GM19023 (cell line): ENCODE measurements around the gene FLNB.
A peak's percentile ranks its signal among the peaks of the same experiment; 100 is the strongest.

ENCODE experiments used
- ATAC-seq: cut with Tn5 transposase; IDR thresholded peaks from one replicate; pipeline ENCODE4 v1.9.1; 2021; ENCODE audit warnings: mild to moderate bottlenecking, moderate library complexity; ENCODE audit not compliant: unreplicated experiment

Gene FLNB

GRCh38 chr3:58008141-58009025 lies at the start of gene FLNB:
FLNB (plus strand) TSS chr3:58008422; CDS start chr3:58008565, 143 bp downstream.
- peak; percentile 63 for ATAC-seq

GRCh38 chr3:57958642-57959422 lies 49.4 kb upstream of the FLNB start:
- no peak for ATAC-seq

DNA sequence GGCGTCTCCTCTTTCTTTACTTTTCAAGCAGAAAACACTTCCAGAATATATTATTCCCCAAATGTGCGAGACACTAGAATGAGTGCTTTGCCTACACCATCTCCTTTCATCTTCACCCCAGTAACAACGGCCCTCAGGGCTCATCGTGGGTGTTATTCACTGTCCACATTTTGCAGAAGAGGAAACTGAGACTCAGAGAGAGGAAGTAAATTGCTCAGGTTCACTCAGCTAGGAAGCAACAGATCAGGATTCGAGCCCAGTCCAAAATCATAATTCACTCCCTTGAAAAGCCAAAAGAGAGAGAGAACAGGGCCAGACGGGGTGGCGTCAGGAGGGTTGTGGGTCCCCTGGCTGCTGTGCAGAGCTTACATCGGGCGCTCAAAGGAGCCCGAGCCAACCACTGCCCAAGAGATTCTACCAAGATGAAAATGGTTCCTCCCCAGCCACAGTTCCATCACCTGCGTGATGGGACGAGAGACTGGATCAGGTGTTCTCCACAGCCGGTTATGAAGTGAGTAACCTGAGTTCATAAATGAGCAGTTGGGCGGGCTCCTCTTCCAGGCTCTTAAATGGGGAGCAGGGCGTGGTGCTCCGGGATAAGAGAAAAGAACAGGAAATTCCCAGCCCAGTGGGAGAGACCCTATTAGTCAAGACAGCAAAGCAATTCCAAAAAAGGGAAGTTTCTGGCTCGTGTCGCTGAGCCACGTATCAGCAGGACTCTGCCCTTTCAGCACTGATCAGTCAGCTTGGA lies 48.6 kb upstream of the FLNB start:
- ATAC-seq: no peak

GRCh38 chr3:57960174-57960505 lies 48.1 kb upstream of the FLNB start:
- ATAC-seq: no peak

DNA sequence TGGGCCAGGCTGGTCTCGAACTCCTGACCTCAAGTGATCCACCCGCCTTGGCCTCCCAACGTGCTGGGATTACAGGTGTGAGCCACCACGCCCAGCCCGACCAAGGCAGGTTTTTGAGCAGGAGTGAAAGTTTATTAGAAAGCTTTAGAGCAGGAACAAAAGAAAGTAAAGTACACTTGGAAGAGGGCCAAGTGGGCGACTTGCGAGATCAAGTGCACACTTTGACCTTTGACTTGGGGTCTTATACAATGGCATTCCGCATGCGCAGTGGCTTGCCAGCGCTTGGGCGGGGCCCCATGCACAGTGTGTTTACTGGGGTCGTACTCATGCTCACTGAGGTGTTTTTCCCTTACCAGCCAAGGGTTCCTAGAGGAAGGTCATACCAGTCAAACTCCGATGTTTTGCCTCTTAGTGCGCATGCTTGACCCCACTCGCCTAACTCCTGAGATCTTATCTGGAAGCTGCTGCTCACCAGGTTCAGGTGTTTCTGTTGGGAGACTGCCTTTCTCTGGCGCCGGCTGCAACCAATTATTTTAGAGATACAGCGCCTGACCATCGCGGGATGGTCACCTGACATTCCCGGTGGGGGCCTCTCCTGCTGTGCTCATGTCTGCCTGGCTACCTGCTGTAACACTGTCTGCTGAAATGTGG lies 46.9 kb upstream of the FLNB start:
- ATAC-seq: no peak

DNA sequence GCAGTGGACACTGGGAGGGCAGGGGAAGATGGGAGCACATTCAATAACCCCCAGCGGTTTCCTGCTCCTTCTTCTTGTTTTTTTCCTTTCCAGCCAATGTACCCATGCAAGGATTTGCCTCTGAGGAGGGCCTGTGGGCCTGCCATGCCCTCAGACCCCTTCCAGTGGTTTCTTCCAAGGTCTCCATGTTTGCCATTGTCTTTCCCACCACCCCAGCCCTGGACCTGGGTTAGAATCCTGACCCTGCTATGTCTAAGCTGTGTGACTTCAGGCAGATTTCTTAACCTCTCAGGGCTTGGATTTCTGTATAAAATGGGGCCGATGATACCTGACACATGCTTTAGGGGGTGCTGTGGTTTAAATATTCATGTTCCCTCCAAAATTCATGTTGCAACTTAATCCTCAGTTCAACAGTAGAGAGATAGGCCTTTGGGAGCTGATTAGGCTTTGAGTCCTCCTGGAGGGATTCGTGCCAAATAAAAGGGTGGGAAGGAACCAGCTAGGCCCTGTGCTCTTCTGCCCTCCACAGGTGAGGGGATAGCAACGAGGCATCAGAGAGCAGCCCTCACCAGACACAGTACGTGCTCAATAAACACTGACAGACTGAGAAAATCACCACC lies 46.3 kb upstream of the FLNB start:
- ATAC-seq: no peak

- no peak for ATAC-seq
Measured at GRCh38 chr3:57962448-57962834, 45.8 kb upstream of the FLNB start.

- no peak for ATAC-seq
Measured at GRCh38 chr3:57963811-57964346, 44.3 kb upstream of the FLNB start.

DNA sequence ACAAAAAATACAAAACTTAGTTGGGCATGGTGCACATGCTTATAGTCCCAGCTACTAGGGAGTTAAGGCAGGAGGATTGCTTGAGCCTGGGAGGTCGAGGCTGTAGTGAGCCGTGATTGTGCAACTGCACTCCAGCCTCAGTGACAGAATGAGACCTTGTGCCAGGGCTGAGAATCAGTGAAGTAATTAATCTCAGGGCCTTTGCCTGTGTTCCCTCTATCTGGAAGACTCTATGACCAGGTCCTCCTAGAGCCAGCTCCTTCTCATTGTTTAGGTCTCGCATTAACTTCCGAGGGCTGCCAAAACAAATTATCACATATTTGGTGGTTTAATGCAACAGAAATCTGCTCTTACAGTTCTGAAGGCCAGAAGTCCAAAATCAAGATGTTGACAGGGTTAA lies 41.4 kb upstream of the FLNB start:
- ATAC-seq: no peak

DNA sequence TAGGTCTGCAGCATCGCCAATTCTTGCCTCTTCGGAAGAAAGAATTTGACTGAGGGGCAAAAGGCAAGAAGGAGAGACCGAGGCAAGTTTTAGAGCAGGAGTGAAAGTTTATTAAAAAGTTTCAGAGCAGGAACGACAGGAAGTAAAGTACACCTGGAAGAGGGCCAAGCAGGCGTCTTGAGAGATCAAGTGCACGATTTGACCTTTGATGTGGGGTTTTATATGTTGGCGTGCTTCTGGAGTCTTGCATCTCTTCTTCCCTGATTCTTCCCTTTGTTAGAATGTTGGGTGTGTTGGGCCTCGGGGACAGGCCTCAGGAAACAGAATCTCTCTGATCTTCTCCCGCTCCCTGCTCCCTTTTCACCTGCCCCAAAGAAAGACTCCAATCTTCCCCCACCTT lies 40.6 kb upstream of the FLNB start:
- ATAC-seq: no peak

GRCh38 chr3:57968501-57968900 lies 39.7 kb upstream of the FLNB start:
- no peak for ATAC-seq

GRCh38 chr3:57971975-57972374 lies 36.2 kb upstream of the FLNB start:
- no peak for ATAC-seq

- ATAC-seq: no peak
Measured at GRCh38 chr3:57972531-57973111, 35.6 kb upstream of the FLNB start.

DNA sequence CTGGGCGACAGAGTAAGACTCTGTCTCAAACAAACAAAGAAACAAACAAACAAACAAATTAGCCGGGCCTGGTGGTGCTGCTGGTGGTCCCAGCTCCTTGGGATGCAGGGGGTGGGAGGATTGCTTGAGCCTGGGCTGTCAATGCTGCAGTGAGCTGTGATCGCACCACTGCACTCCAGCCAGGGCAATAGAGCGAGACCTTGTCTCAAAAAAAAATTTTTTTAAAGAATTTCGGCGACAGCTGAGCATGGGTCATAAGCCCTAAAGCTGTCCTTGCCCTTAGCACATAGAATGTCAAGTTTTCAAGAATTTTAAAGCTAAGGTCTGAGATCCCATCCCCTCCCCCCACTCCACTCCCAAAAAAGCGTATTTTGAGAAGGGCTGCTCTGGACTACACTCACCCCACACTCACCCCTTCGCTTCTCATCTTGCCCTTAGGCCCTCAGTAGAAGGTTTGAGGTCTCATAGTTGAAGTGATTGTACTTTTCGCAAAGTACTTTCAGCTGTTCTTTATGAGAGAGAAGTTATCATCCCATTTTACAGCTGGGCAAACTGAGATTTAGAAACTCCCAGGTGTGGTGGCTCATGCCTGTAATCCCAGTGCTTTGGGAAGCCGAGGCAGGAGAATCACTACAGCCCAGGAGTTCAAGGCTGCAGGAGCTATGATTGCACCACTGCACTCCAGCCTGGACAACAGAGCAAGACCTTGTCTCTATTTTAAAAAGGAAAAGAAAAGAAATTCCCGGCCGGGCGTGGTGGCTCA lies 34.3 kb upstream of the FLNB start:
- ATAC-seq: no peak

DNA sequence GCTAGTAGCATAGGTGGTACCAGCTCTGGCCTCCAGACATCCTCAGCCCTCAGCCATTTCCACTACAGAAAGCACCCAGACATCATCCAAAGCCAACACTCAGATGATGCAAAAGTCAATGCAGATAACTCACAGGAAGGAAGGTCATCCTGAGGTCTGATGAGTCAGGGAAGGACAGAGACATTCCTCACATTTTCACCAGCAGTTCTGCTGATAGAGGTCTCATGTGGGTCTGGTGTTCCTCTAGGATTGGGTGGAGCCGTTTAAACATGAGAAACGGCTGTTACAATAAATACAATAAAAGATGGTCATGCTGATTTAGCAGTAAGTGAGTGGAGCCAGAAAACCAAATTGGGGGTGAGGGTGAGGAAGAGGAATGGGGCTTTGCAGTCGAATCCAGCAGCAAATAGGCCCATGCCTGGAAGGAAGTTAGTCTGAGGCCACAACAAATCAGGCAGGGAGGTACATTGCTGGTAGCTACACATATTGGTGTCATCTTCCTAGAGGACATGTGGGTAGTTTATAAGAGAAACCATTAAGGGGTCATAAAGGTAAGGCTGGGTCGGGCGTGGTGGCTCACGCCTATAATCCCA lies 33.3 kb upstream of the FLNB start:
- no peak for ATAC-seq

- ATAC-seq: no peak
Measured at GRCh38 chr3:57977818-57978235, 30.4 kb upstream of the FLNB start.

- no peak for ATAC-seq
Measured at GRCh38 chr3:57978316-57978715, 29.9 kb upstream of the FLNB start.

DNA sequence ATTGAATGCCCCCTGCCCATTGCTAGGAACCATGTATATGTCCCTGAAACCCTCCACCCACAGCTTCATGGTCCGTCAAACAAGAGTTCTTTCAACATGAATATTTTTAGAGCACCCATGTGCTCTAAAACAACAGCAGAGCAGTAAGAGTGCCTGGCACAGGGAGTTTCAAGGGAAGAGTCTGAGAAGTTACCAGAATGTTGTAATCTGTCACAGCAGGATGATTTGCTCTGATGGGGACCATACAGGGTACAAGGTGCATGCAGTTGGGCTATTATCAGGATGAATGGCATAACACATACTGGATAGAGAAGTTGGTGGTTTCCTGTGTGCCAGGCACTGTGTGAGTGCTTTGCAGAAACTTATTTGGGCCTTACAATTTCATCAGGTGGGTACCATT lies 27.8 kb upstream of the FLNB start:
- ATAC-seq: no peak
